HG02571 (cell line): Measurements from ENCODE around the gene ZC3H18.

Experiments used
- ATAC-seq: cut with Tn5 transposase; IDR thresholded peaks from one replicate; pipeline ENCODE4 v1.9.1; 2021; ENCODE audit warnings: mild to moderate bottlenecking, moderate library complexity; ENCODE audit not compliant: unreplicated experiment

The ZC3H18 gene

GRCh38 chr16:88578446-88579313 lies 8.5 kb downstream of the ZC3H18 start:
- no peak for ATAC-seq

- no peak for ATAC-seq
These were observed 10.2 kb downstream of the ZC3H18 start for GRCh38 chr16:88580371-88580770.

GRCh38 chr16:88581033-88581432 lies 10.8 kb downstream of the ZC3H18 start:
- no peak for ATAC-seq

- ATAC-seq: no peak
These were observed 12.8 kb downstream of the ZC3H18 start for GRCh38 chr16:88582912-88583575.

- ATAC-seq: no peak
These were observed 14.5 kb downstream of the ZC3H18 start for GRCh38 chr16:88584676-88585075.

GRCh38 chr16:88585269-88585668 lies 15.1 kb downstream of the ZC3H18 start:
- ATAC-seq: no peak

GRCh38 chr16:88585927-88586581 lies 15.9 kb downstream of the ZC3H18 start:
- no peak for ATAC-seq

- ATAC-seq: no peak
These were observed 17.9 kb downstream of the ZC3H18 start for GRCh38 chr16:88588148-88588547.

- ATAC-seq: no peak
These were observed 18.6 kb downstream of the ZC3H18 start for GRCh38 chr16:88588754-88589153.

GRCh38 chr16:88589441-88589840 lies 19.2 kb downstream of the ZC3H18 start:
- ATAC-seq: no peak

- no peak for ATAC-seq
These were observed 21.4 kb downstream of the ZC3H18 start for GRCh38 chr16:88591577-88592021.

- ATAC-seq: no peak
These were observed 22.9 kb downstream of the ZC3H18 start for GRCh38 chr16:88593061-88593460.

- ATAC-seq: no peak
These were observed 23.3 kb downstream of the ZC3H18 start for GRCh38 chr16:88593489-88593888.

GRCh38 chr16:88593910-88594309 lies 23.7 kb downstream of the ZC3H18 start:
- no peak for ATAC-seq

- no peak for ATAC-seq
These were observed 24.9 kb downstream of the ZC3H18 start for GRCh38 chr16:88595101-88595500.

- ATAC-seq: no peak
These were observed 25.7 kb downstream of the ZC3H18 start for GRCh38 chr16:88595921-88596320.

GRCh38 chr16:88596483-88596882 lies 26.3 kb downstream of the ZC3H18 start:
- no peak for ATAC-seq

- ATAC-seq: no peak
These were observed 27.8 kb downstream of the ZC3H18 start for GRCh38 chr16:88597856-88598491.

GRCh38 chr16:88599092-88599733 lies 29.0 kb downstream of the ZC3H18 start:
- no peak for ATAC-seq

- ATAC-seq: no peak
These were observed 29.8 kb downstream of the ZC3H18 start for GRCh38 chr16:88599825-88600538.
